Ovary (tissue), 3 donors: Measurements from ENCODE around the gene TCERG1L.

Source experiments
- POLR2A ChIP-seq: fragments of 450-650 bp; IDR thresholded peaks from one replicate; pipeline ENCODE4 v1.6.1; 2017; ENCODE audit warnings: antibody characterized with exemption, mild to moderate bottlenecking, moderate library complexity
- TF ChIP-seq, protein P1 (sequence below), 3 donors: fragments of 450-650 bp in 2 of 3; fragments of 200-600 bp in 1 of 3; IDR thresholded peaks; one replicate each; pipeline versions ENCODE4 v1.5.1 to v1.8.0; 2016 to 2022; ENCODE audit warnings: antibody characterized with exemption in 3 of 3, mild to moderate bottlenecking in 1 of 3
- donor health status: DM: no; HTN: no; CAD: no.

DNA sequence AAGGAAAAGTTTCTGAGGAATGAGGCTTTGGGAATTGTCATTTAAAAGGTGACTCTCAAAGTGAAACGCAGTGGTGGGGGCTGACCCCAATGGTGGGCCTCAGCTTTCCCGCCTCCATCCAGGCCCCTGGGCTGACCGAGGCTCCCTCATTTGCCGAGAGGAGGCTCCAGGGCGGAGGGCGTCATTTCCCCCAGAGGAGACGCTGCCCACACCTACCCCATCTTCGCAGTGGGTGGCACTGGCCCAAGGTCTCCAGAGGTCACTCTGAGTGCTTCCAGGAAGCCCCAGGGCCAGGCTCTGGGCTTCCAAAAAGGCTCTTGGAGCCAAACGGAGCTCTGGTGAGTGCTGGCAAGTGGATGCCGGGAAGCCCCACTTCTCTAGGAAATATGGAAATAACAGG is 38.0 kb downstream of the TCERG1L start:
- TF ChIP-seq, protein P1, sequence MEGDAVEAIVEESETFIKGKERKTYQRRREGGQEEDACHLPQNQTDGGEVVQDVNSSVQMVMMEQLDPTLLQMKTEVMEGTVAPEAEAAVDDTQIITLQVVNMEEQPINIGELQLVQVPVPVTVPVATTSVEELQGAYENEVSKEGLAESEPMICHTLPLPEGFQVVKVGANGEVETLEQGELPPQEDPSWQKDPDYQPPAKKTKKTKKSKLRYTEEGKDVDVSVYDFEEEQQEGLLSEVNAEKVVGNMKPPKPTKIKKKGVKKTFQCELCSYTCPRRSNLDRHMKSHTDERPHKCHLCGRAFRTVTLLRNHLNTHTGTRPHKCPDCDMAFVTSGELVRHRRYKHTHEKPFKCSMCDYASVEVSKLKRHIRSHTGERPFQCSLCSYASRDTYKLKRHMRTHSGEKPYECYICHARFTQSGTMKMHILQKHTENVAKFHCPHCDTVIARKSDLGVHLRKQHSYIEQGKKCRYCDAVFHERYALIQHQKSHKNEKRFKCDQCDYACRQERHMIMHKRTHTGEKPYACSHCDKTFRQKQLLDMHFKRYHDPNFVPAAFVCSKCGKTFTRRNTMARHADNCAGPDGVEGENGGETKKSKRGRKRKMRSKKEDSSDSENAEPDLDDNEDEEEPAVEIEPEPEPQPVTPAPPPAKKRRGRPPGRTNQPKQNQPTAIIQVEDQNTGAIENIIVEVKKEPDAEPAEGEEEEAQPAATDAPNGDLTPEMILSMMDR (IDR thresholded peaks at IDR 0.05) = no peak
- TF ChIP-seq POLR2A = no peak
